ENCODE data around the gene SETBP1.

SETBP1 gene

DNA sequence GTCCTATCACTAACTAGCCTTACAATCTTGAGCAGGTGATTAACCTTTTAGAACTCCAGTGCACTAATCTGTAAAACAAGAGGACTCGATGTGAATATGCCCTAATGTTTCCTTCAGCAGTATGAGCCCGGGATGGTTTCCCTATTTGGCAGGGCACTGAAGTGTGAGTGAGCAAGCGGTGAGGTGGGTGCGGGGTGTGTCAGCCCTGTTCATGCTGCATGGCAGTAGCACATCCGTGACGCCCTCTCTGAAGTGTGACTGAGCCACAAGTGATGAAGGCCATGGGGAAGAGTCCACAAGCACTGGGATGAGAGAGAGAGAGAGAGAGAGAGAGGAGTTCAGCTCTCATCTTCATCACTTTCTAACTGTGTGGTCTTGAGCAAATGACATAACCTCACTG lies 168.7 kb downstream of the SETBP1 start:
- no peak for DNase-seq

DNA sequence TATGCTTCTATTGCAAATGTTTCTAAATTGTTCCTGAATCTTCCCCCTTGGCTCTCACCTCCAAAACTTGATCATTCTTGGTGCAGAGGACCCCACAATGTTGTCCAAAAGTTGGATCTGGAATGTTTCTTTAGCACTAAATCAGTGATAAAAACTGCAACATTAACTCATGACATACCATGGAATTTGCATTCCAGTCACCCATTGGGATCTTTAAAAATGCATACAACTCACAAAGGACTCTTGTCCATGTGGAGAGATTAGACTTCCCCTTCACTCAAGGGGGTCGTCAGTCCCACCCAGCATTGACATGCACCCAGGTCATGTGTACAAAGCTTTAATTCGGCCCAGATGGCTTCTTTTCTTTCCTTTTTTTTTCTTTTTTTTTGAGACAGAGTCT lies 169.3 kb downstream of the SETBP1 start:
- no peak for DNase-seq

DNA sequence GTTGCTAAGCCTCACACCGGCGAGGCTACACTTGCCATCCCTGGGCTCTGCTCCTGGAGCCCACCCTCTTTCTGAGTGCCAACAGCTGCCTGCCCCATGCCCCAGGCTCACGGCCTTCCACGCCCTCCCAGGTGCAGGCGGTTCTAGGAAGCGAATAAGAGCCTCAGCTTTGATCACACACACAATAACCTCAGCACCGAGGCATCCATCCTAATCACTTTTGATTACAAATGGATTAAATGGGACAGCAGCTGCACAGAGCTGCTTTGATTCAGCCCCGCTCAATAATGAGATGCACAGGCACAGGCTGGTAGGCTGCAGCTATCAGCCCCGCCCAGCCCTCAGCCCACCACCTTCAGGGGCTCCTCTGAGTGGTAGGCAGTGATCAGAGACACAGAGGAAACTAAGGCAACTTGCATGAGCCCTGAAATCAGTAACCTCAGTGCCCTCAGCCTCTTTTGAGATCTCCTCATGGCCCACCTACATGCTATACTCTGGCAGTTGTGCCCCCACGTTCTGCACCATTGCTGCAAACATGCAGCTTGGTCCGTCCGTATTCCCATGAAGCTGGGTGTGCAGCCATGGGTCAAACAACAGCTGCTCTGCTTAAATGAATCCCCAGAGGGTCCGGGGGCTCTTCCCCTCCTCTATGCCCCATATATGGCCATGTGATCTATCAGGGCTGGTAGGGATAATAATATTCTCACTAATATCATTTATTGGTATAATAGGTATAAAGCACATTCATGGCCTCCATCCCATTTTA lies 171.4 kb downstream of the SETBP1 start:
- no peak for DNase-seq

DNA sequence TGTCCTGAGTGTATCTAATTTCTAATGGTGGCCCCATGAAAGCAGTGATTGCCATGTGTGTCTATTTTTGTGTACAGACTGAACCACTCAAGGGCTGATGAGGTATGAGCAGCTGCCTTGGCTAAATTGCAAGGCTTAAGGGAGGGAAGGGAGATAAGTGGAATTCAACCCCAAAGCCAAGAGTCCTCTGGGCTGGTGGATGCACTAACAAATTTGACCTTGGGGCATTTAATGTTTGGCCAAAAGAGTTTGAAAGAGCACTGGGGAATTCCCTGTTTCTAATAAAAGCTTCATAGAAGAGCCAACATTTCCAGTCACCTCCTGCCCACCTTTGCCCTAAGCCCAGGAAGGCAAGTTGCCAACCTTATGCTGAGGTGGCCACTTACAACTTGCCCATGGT lies 172.1 kb downstream of the SETBP1 start:
- no peak for DNase-seq

DNA sequence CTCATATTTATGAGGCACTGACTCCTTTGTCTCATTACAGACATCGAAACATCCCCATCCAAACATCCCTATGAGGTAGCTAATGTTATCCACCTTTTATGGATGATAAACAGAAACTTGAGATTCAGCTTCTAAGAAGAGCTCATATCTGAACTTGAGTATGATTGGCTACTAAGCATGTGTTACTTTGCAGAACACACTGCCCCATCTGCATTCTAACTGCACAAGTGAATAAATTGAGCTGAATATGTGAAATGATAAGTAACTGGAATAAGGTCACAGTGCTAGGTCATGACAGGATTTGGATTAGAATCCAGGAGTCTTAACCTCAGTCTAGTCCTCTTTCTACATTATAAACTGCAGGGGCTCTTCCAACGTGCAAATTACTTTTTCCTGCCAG lies 172.7 kb downstream of the SETBP1 start:
- no peak for DNase-seq

DNA sequence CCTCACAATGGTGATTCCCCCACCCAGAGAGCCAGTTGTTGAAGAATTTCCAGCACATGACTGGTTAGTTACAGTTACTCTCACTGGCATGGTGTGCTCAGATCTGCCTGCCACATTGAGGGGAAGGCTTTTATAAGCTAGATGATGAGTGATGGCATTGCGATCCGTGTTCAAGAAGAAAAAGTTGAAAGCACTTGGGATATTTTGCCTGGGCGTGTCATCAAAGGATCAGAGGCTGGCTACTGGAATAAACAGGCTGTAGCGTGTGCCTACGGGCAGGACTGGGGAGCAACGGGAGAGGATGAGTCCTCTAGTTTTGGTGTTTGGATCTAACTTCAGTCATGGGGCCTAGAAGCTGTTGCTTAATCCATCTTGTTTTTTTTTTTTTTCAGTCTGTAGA lies 175.0 kb downstream of the SETBP1 start:
- no peak for DNase-seq

DNA sequence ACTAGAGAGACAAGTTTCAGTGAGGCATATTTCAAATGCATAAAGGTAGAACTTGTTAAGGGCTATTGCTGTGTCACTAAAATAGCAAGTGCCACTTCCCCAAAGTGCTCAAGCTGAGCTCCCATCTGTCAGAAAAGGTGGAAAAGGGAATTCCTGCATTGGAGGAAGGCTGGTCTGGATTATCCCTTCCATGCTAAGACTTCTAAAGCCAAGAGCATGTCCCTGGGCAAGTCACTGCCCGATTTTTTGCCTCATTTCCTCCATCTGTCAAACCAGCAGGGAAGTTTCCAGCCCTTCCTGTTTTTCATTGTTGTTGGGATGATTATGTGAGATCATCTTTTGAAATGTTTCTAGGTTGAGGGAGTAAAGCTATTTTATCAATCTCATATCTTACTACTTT lies 175.5 kb downstream of the SETBP1 start:
- DNase-seq: no peak

DNA sequence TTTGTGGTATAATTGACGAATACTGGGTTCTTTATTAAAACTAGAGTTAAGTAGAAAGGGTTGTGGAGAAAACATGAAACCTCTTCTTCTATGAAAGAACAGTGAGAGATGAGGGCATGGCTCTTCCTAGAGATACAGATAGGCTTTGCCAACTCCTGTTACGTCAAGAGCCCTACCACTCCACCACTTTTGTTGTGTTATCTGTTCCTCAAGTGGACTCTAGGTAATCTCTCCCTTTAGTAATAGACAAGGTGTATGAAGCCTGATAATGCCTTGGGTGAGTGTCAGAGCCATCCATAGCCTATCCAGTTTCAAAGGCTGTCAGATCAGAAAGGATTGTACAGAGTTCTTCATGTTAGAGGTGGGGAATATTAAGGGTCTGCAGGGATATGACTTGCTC lies 176.4 kb downstream of the SETBP1 start:
- DNase-seq: no peak

DNA sequence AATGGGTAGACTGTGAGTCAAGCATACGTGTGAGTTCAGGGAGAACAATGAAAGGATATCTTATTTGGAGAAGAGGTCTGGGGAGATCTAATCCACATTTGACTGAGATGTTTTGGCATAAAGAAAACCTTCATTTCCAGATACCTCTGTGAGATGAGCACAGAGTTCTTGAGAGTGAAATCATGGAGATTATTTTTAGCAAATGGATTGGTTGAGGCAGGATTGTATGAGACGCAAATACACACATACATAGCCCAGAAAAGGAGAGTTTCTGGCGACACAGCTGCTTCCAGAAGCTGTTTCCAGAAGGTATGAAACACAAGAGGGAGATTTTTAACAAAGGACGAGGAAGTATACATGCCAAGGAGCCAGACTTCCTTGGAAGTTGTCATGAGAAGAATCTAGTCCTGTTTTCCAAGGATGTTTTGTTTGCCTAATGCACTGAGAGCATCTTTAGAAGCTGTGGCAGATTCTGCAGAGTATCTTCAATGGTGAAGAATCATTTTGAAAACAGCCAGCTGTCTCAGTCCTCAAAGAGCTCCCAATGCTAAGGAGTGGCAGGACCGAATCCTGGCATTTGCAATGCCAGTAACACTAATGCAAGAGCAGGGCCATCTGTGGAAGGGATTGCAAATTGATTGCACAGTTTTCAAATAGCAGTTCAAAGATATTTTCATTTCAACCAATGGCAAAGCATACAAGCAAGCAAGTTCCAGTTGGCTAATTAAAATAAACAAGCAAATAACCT lies 177.2 kb downstream of the SETBP1 start:
- DNase-seq: no peak

DNA sequence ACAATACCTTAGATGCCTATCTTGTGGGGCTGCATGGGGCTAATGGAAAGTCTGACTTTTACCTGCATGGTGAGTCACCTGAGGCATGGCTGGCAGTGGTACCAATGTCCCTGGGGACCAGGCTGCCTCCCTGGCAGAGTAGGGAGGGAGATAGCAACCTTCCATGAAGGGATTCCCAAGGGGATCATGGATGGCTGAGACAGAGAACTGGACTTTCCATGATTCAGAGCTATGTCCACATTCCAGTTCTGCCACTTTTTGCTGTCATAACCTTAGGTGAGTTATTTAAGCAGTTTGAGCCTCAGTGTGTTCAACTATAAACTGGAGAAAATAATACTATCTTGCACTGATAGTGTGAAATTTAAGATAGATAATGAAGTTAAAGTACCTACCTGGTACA lies 178.6 kb downstream of the SETBP1 start:
- DNase-seq: no peak

DNA sequence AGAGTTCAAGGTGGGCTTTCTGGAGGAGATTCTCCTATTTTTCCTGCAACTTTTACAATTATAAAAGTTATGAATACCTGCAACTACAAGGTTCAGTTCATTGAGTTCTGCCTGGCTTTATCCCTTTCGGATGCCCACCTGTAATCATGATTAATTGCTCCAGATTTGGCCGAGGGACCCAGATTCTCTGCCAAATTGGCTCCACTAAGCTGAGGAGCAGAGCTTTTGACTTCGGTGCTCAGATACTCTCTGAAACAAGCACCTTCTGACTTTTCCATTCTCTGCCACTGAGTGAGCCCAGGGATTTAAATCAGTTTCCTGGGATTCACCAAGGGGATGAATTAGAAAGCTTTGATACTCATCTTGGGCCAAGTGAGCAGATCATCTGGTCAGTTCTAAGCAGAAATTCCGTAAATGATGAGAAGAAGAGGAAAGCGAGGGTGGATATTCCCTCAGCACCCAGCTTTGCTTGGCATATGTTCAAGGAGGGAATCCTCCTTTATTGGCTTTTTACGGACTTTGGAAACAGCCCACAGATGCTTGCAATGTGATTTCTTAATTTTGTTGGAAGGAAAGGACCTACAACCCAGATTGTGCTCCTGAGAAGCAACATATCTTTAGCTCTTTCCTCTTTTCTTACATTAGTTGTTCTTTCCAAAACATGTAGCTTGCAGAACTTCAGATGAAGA lies 179.2 kb downstream of the SETBP1 start:
- no peak for DNase-seq

DNA sequence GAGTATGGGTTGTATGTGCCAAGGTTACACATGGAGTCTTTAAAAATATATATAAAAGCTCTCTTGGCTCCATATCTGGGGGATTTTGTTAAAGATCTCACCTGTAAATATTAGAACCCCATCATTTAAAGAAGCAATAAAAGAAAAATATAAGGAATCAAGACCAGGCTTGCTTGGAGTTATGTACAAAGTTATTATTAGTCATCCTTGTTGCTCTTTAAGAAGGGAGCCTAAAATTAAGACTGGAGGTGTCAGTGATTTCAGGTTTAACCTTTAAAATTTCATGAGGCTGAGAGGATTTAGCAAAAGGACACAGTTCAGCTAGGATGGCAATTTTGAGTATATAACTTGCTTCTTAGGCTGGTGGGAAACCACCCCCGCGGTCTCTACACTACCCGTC lies 181.4 kb downstream of the SETBP1 start:
- DNase-seq: no peak

DNA sequence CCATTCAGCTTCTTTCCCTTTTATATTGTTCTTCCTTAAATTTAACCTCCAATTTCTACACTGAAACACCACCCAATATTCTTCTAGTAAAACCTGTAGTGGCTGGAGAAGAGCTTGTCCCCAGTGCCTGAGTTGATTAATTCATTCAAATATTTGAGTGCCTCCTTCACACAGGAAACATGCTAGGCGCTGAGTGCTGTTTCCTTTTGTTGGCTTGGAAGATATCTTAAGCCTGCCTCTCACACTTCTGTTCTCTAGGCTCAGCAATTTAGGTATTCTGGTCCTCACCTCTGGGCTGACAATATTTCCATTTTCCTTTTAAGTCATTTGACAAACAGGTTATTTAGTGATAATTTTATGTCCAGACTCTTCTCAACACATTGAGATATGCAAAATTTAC lies 185.4 kb downstream of the SETBP1 start:
- no peak for DNase-seq

DNA sequence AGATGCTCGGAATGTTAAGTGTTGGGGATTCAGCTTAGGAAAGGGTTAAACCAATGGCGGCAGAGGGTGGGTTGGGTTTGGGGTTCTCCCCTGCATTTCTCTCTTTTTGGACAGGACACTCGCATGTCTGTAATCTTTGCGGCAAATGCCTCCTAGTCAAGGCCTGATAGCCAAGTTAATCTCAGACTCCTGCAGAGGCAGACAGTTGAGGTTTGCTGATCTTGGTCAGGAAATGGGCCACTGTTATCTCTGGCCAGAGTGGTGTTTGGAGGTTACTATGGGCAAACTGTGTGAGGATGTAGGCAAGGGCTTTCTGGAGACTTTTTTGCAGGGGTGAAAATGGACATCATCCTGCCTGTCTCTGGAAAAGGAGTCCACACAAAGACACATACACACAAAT lies 188.8 kb downstream of the SETBP1 start:
- DNase-seq: no peak

DNA sequence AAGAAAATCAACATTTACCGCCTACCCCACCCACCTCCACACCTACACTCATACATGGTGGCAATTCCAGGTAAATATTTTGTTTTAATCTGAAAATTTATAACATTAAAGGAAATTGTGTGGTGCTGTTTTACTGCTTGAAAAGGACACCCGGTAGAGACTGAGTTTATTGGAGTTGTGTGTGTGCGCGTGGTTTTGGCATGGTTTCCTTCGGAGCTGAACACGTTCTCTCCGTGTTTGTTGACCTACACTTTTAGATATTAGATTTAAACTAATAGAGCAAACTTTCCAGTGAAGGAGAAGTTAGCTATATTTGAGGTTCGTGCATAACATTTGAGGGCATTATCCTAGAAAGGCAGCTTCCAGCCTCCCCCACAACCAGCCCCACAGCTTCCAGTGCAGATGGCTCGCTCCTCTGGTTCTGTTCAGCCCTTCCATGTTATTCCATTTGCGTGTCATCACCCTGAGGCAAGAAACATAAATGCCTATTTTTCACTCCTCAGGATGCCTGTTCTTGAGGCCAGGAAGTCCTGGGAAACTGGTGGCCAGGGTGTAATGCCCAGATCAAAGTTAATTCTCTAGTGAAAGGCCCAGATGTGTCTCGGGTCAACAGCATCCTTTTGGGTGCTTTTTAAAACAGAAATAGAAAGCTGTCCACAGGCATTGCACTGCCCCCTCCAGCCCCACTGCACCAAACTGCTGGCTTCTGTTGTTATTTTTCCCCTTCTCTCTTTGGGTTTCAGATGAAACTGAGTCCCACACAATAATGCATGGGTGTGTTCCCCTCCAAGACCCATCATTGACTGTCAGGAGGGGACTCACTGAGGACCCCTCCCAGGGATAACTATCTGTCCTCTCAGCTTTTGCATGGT lies 190.2 kb downstream of the SETBP1 start:
- DNase-seq: no peak

DNA sequence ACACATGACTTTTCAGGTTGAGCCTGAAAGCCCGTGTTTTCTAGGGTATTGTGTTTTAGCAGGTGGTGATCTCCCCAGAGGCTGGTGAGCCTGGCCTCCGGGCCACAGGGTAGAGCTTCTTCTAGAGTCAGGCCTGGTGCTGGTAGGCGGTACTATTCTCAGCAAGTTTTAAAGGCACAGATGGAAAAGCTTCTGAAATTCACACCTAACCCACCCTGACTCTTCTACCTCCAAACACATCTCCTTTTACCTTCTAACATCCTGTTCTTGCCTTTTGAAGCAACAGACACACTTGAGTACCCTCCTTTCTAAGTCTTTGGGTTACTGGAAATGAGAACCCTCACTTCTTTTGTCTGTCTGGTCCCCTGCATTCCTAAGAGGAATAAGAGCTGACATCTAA lies 191.1 kb downstream of the SETBP1 start:
- no peak for DNase-seq

DNA sequence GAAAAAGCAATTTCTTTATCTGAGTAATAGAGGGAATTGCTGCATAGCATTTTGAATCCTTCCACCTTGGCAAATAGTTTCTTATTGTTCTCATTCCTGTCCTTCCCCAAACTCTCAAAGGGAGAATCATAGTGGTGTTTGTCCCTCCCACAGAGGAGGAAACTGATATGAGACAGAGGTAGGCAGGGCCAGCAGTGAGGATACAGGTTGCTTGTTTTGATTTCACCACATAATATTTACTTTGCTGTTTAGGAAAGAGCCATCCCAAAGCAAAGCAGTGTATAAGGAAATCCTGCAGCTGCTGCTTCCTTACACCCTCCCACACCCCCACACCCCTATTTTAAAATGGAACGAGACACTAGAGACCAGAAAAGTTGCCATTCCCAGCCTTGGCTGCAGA lies 195.3 kb downstream of the SETBP1 start:
- no peak for DNase-seq

DNA sequence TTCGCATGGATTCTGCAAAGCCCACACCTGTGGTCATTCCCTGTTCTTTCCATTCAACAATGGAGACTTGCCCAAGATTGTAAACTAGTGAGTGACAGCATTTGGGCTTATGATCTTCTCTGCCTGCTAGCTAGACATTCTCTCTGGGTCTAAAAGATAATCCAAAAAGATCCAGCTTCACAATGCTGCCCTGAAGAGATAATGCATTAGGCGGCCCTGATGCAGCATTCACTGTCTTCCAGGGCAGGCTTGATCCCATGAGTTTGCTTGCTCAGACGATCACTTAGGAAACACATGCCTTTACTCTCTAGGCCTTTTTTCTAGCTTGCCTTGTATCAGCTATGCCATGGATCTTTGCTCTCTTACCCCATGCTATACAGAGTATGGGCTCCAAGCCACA lies 196.1 kb downstream of the SETBP1 start:
- DNase-seq: no peak

DNA sequence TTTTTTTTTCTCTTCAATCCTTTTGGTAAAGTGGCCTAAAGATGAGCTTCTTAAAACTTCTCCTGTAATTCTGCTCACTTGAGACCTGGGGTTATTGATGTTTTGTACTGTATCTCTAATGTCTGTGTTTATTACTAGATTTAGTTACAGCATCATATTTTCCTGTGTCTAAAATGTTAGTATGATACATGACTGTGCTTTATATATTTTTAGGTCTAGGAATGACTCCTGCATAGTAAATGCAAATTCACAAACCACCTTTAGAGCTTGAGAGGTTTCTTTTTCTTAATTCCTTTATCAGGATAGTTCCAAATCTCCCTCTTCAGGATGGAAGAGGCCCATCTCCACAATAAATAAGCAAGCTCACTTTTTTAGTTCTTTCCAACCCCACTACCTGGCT lies 197.6 kb downstream of the SETBP1 start:
- DNase-seq: no peak

DNA sequence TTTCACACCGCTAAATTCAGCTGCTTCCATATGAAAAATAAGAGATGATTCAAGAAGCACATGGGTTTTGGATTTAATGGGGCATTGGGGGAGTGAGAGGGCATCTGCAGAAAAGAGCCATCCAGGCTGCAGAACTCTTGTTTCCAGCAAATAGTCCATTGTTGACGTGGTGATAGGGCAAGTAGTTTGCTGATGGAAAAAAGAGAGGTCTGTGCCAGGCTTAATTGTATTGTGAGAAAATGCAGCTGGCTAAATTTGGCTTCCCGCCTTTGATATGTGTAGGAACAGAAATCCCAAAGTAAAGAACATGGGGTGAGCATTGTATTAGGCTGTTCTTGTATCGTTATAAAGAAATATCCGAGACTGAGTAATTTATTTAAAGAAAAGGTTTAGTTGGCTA lies 199.5 kb downstream of the SETBP1 start:
- no peak for DNase-seq

DNA sequence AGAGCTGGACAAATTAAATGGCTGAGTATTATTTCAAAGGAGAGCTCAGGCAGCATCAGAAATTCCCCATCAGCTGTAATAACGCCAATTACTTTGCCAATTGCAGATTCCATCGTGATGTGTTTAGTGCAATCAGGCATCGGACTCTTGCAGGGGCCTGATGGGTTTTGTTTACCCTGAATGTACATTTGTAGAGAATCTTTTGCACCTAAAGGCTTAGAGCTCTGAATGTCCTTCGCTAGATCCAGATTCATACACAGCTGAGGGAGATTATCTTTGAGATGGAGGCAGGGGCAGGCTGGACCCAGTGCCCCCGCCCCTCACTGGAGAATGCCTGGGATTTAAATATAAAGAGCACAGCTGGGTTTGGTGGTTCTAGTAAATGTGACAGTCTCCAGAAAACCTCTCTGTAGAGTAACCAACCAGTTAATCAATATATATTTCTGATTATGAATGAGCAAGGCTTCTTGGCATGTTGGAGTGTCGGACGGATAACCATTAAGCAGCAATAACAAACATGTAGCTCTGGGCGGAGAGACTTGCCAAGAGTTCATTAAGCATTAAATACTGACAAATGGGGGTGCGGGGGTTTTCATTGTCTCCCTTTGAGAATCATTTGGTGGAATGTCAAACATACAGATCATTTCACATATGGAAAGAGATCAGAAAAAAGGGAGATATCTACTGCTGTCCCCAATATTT lies 200.9 kb downstream of the SETBP1 start:
- no peak for DNase-seq

DNA sequence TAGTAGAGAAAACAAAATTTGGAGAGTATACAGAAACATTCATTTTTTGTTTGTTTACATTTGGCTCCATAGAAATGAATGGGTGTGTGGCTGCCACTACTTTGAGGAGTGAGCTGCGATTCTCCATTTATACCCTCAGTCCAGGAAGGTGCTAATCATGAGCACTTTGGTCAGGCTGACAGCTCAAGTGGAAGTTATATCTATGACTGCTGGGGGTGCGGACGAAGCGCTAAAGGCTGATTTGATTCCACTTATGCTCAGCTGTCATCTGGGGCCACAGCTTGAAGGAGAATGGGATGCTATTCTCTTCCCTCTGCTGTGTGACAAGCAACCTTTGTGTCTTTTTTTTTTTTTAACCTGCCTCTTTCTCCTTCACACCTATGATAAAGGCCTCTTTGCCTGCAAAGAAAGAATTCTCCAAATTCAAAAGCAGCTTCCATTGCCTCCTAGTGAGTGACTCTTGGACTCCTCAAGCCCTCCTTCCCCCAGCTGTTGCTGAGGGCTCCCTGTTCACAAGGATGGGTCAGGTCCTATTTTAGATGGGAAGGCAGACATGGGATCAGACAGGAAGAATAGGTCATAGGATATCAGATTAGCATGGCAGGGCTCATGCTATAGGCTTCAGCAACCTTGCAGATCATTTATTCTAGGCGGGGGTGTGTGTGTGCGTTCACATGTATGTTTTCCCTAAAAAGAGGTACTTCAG lies 201.6 kb downstream of the SETBP1 start:
- DNase-seq: no peak

Measured in GOT3 (cell line).